HepG2 (cell line): ENCODE data around the gene SHC1. TPM values are rescaled to one million over a fixed set of nuclear protein-coding genes. Genes with fewer than 3 reads are reported as not detected.

Experiments used
- ARNT ChIP-seq: fragments of 450-650 bp; IDR thresholded peaks from 2 replicates; pipeline ENCODE4 v1.6.1; 2017
- EP300 ChIP-seq, 3 experiments: sonication (generic) in 1 of 3; formaldehyde crosslinking in 1 of 3; IDR thresholded peaks; 2 replicates each; pipeline versions ENCODE4 v1.5.1 to v1.6.1; 2011 to 2020; ENCODE audit warnings: low read depth in 2 of 3, low read length in 2 of 3, borderline replicate concordance in 1 of 3, improper control_type of control experiment in 1 of 3, mild to moderate bottlenecking in 1 of 3, missing genetic modification reagents in 1 of 3, moderate library complexity in 1 of 3
- FOXK2 ChIP-seq: fragments of 450-650 bp; IDR thresholded peaks from 2 replicates; pipeline ENCODE4 v1.6.1; 2016
- HOMEZ ChIP-seq: IDR thresholded peaks from 2 replicates; pipeline ENCODE4 v1.6.1; 2016; ENCODE audit warnings: low read depth
- IKZF4 ChIP-seq: sonication (generic); formaldehyde crosslinking; IDR thresholded peaks from 2 replicates; pipeline ENCODE4 v1.5.1; 2020; ENCODE audit warnings: borderline replicate concordance, mild to moderate bottlenecking, low read depth, missing genetic modification reagents; ENCODE audit errors: not compliant biosample characterization
- MIER3 ChIP-seq: IDR thresholded peaks from 2 replicates; pipeline ENCODE4 v1.6.1; 2016; ENCODE audit warnings: missing compliant biosample characterization, borderline replicate concordance
- MXI1 ChIP-seq: IDR thresholded peaks from 3 replicates; pipeline ENCODE4 v1.6.1; 2012; ENCODE audit warnings: low read depth, low read length, inconsistent platforms, borderline replicate concordance
- NFYC ChIP-seq: IDR thresholded peaks from 2 replicates; pipeline ENCODE4 v1.6.1; 2016; ENCODE audit warnings: missing genetic modification reagents, missing compliant biosample characterization
- SMARCE1 ChIP-seq: fragments of 450-650 bp; IDR thresholded peaks from 2 replicates; pipeline ENCODE4 v1.6.1; 2017; ENCODE audit warnings: borderline replicate concordance
- SRSF9 ChIP-seq: fragments of 200-400 bp; formaldehyde crosslinking; IDR thresholded peaks from 2 replicates; pipeline ENCODE4 v1.6.1; 2018; ENCODE audit warnings: borderline replicate concordance, mild to moderate bottlenecking, low read depth, low read length; ENCODE audit not compliant: insufficient read depth, poor library complexity, severe bottlenecking
- TBX2 ChIP-seq: sonication (generic); formaldehyde crosslinking; IDR thresholded peaks from 2 replicates; pipeline ENCODE4 v1.5.0; 2020; ENCODE audit warnings: missing genetic modification reagents, mild to moderate bottlenecking, borderline replicate concordance
- ZGPAT ChIP-seq: IDR thresholded peaks from 2 replicates; pipeline ENCODE4 v1.6.1; 2016; ENCODE audit warnings: mild to moderate bottlenecking
- ZNF558 ChIP-seq: sonication (generic); formaldehyde crosslinking; IDR thresholded peaks from 2 replicates; pipeline ENCODE4 v1.9.0; 2022; ENCODE audit warnings: mild to moderate bottlenecking, missing genetic modification reagents, borderline replicate concordance
- ZNF660 ChIP-seq: sonication (generic); formaldehyde crosslinking; IDR thresholded peaks from 2 replicates; pipeline ENCODE4 v1.5.1; 2020; ENCODE audit warnings: mild to moderate bottlenecking, low read depth, missing genetic modification reagents, borderline replicate concordance
- ZNF703 ChIP-seq: sonication (generic); formaldehyde crosslinking; IDR thresholded peaks from 2 replicates; pipeline ENCODE4 v1.5.1; 2020; ENCODE audit warnings: missing genetic modification reagents, mild to moderate bottlenecking, moderate library complexity, borderline replicate concordance
- ZNF713 ChIP-seq: sonication (generic); formaldehyde crosslinking; IDR thresholded peaks from 2 replicates; pipeline ENCODE4 v1.4.0; 2020; ENCODE audit warnings: mild to moderate bottlenecking, missing genetic modification reagents
- polyA plus RNA-seq, 8 experiments: library from polyadenylated mRNA; depleted of rRNA in 3 of 8; stranded (reverse) in 7 of 8; unstranded in 1 of 8; fragments of >200 nt; fragmentation: Illumina TruSeq in 4 of 8; extraction: Trizol in 4 of 8; gene quantifications; 2 replicates each; pipeline versions ENCODE4 v1.2.1 to v1.2.3, GENCODE V29; 2011 to 2016; ENCODE audit warnings: low read depth in 4 of 8, missing spikeins in 1 of 8, mixed read lengths in 1 of 8; ENCODE audit not compliant: insufficient read depth in 1 of 8
- total RNA-seq, 5 experiments: library from RNA; depleted of rRNA; stranded (reverse); fragments of >200 nt; fragmentation: Illumina TruSeq; extraction: Trizol; gene quantifications; 2 replicates each; pipeline ENCODE4 v1.2.3, GENCODE V29; 2016; ENCODE audit warnings: low read depth in 1 of 5
- TF ChIP-seq, protein P1 (sequence below): sonication (generic); formaldehyde crosslinking; IDR thresholded peaks from 2 replicates; pipeline ENCODE4 v1.4.0; 2020; ENCODE audit warnings: missing genetic modification reagents, mild to moderate bottlenecking, borderline replicate concordance
- TF ChIP-seq, protein P2 (sequence below): sonication (generic); formaldehyde crosslinking; IDR thresholded peaks from 2 replicates; pipeline ENCODE4 v1.8.1; 2023; ENCODE audit warnings: mild to moderate bottlenecking, missing genetic modification reagents
- TF ChIP-seq, protein P3 (sequence below): sonication (generic); formaldehyde crosslinking; conservative IDR thresholded peaks from 2 replicates; pipeline ENCODE4 v1.8.1; 2023; ENCODE audit warnings: missing genetic modification reagents

Gene SHC1
- total and polyA plus RNA-seq, 2 of the 13 experiments (the other 11 are each of a cell fraction or from before 2014, with no cell fraction given): 52.0 to 137 TPM

DNA sequence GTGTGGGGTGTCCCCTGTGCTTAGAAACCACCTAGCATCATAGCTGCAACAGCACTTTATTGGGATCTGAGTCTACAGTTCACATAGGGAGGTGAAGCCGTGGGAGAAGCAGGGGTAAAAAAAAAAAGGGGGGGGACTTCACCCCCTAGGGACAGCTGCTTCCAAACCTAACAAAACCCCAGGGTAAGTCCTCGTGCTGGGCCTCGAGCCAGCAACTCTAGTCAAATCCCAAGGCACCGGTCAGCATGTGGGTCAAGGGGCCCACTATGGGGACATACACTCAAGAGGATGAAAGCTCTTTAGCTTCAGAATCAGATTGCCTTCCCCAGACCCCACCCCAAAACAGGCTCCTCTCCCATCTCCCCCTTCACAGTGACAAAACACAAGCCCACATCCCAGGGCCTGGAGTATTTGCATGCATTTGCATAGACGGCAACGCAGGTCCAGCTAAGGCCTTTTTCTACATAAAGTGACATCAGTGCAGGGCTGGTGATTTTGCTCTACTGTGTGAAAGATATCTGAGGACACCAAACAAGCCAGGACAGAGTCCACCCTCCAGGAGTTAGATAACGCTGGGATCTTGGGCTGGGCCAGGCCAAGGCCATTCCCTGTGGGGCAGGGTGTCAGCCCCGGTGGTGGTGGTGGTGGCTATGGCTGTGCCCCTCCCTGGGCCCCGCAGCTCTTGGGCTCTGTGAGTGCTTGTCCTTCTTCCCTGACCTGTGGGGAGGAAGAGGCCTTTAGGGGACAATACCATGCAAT, 26.0 kb downstream of the SHC1 start (continued):
- TF ChIP-seq SRSF9 (no peak), ZNF660 (CRISPR knock-in tag) (no peak), NFYC (CRISPR knock-in tag) (0 out of 2 replicates have a peak, but pooled peaks have one; percentile 7), ARNT (no peak), FOXK2 (no peak), HOMEZ (CRISPR knock-in tag) (peak; percentile 21; the same call in 1 of the 2 replicates), SMARCE1 (no peak), IKZF4 (CRISPR knock-in tag) (no peak), ZGPAT (peak; percentile 78), ZNF713 (CRISPR knock-in tag) (no peak), TBX2 (CRISPR knock-in tag) (peak; percentile 93), ZNF703 (CRISPR knock-in tag) (no peak), MIER3 (CRISPR knock-in tag) (peak; percentile 74; the same call in 1 of the 2 replicates), ZNF558 (CRISPR knock-in tag) (no peak), EP300 (IDR thresholded peaks at IDR 0.05; ENCODE audit: low read depth in 2 of 2, low read length in 2 of 2) (peak in 1 of 2 experiments; percentile 67; a peak in 2 of 4 replicates), EP300 (CRISPR knock-in tag; IDR thresholded peaks at IDR 0.05; ENCODE audit: borderline replicate concordance) (no peak; the same call in 1 of the 2 replicates), MXI1 (peak; percentile 57; the same call in 1 of the 3 replicates)
- TF ChIP-seq, protein P1, sequence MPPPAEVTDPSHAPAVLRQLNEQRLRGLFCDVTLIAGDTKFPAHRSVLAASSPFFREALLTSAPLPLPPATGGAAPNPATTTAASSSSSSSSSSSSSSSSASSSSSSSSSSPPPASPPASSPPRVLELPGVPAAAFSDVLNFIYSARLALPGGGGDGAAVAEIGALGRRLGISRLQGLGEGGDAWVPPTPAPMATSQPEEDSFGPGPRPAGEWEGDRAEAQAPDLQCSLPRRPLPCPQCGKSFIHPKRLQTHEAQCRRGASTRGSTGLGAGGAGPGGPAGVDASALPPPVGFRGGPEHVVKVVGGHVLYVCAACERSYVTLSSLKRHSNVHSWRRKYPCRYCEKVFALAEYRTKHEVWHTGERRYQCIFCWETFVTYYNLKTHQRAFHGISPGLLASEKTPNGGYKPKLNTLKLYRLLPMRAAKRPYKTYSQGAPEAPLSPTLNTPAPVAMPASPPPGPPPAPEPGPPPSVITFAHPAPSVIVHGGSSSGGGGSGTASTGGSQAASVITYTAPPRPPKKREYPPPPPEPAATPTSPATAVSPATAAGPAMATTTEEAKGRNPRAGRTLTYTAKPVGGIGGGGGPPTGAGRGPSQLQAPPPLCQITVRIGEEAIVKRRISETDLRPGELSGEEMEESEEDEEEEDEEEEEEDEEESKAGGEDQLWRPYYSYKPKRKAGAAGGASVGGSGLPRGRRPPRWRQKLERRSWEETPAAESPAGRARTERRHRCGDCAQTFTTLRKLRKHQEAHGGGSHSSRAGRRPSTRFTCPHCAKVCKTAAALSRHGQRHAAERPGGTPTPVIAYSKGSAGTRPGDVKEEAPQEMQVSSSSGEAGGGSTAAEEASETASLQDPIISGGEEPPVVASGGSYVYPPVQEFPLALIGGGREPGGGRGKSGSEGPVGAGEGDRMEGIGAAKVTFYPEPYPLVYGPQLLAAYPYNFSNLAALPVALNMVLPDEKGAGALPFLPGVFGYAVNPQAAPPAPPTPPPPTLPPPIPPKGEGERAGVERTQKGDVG (CRISPR knock-in tag): no peak
- TF ChIP-seq, protein P2, sequence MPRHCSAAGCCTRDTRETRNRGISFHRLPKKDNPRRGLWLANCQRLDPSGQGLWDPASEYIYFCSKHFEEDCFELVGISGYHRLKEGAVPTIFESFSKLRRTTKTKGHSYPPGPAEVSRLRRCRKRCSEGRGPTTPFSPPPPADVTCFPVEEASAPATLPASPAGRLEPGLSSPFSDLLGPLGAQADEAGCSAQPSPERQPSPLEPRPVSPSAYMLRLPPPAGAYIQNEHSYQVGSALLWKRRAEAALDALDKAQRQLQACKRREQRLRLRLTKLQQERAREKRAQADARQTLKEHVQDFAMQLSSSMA (CRISPR knock-in tag): 0 out of 2 replicates have a peak, but pooled peaks have one; percentile 21
- TF ChIP-seq, protein P3, sequence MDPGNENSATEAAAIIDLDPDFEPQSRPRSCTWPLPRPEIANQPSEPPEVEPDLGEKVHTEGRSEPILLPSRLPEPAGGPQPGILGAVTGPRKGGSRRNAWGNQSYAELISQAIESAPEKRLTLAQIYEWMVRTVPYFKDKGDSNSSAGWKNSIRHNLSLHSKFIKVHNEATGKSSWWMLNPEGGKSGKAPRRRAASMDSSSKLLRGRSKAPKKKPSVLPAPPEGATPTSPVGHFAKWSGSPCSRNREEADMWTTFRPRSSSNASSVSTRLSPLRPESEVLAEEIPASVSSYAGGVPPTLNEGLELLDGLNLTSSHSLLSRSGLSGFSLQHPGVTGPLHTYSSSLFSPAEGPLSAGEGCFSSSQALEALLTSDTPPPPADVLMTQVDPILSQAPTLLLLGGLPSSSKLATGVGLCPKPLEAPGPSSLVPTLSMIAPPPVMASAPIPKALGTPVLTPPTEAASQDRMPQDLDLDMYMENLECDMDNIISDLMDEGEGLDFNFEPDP (CRISPR knock-in tag): no peak
